CD14-positive monocyte (primary cell): Measurements from ENCODE around the gene ZMAT3. TPM values are rescaled to one million over a fixed set of nuclear protein-coding genes. Genes with fewer than 3 reads are reported as not detected.

Source experiments
- DNase-seq, 3 donors: peaks; one replicate each; pipeline ENCODE4 v3.0.0-alpha.2; 2011 to 2022
- H2AFZ ChIP-seq: 2 replicates; pipeline ENCODE4 v1.6.0; 2012; ENCODE audit warnings: mild to moderate bottlenecking, low read depth, low read length, inconsistent platforms; ENCODE audit not compliant: insufficient read depth, poor library complexity, severe bottlenecking
- H3K27ac ChIP-seq, 2 donors: 1 replicate in 1 of 2; 2 replicates in 1 of 2; pipeline ENCODE4 v1.5.1; 2012 to 2013; ENCODE audit warnings: low read length in 2 of 2, control low read depth in 1 of 2, inconsistent platforms in 1 of 2, low read depth in 1 of 2, mild to moderate bottlenecking in 1 of 2
- H3K27me3 ChIP-seq, 2 donors: one replicate each; pipeline versions ENCODE4 v1.6.0 to v1.6.1; 2011 to 2013; ENCODE audit warnings: low read length in 2 of 2; ENCODE audit not compliant: control insufficient read depth in 2 of 2, insufficient read depth in 2 of 2
- H3K36me3 ChIP-seq, 2 donors: replicated peaks in 1 of 2; 1 replicate in 1 of 2; 2 replicates in 1 of 2; pipeline versions ENCODE4 v1.5.1 to v1.6.1; 2012 to 2013; ENCODE audit warnings: low read length in 2 of 2, control low read depth in 1 of 2, inconsistent platforms in 1 of 2, mild to moderate bottlenecking in 1 of 2; ENCODE audit not compliant: insufficient read depth in 2 of 2, control insufficient read depth in 1 of 2
- H3K4me1 ChIP-seq, 2 donors: 1 replicate in 1 of 2; 2 replicates in 1 of 2; pipeline versions ENCODE4 v1.5.1 to v1.6.1; 2012 to 2013; ENCODE audit warnings: low read length in 2 of 2, control low read depth in 1 of 2, inconsistent platforms in 1 of 2, mild to moderate bottlenecking in 1 of 2, moderate library complexity in 1 of 2; ENCODE audit not compliant: insufficient read depth in 2 of 2, control insufficient read depth in 1 of 2
- H3K4me2 ChIP-seq: replicated peaks from 2 replicates; pipeline ENCODE3; 2012; ENCODE audit warnings: low read length, moderate library complexity, mild to moderate bottlenecking; ENCODE audit not compliant: poor library complexity, severe bottlenecking; ENCODE audit errors: extremely low read depth
- H3K4me3 ChIP-seq, 3 experiments: fragments of 200-600 bp in 1 of 3; sonication (generic) in 1 of 3; replicated peaks in 1 of 3; 1 replicate in 2 of 3; 2 replicates in 1 of 3; pipeline ENCODE4 v1.5.1; 2011 to 2013; ENCODE audit warnings: low read length in 3 of 3, mild to moderate bottlenecking in 3 of 3, control low read depth in 2 of 3, low read depth in 2 of 3, inconsistent platforms in 1 of 3, moderate library complexity in 1 of 3
- H3K79me2 ChIP-seq: 2 replicates; pipeline ENCODE4 v1.6.0; 2012; ENCODE audit warnings: mild to moderate bottlenecking, control low read depth, inconsistent platforms, low read length, moderate library complexity; ENCODE audit not compliant: insufficient read depth
- H3K9ac ChIP-seq: 2 replicates; pipeline ENCODE4 v1.6.0; 2017; ENCODE audit warnings: low read length, mild to moderate bottlenecking; ENCODE audit not compliant: insufficient read depth, poor library complexity, severe bottlenecking
- H3K9me3 ChIP-seq, 2 donors: replicated peaks in 1 of 2; 1 replicate in 1 of 2; 2 replicates in 1 of 2; pipeline versions ENCODE4 v1.5.1 to v1.6.1; 2012 to 2013; ENCODE audit warnings: low read length in 2 of 2, control low read depth in 1 of 2; ENCODE audit not compliant: control insufficient read depth in 1 of 2, insufficient read depth in 1 of 2
- H4K20me1 ChIP-seq: 2 replicates; pipeline ENCODE4 v1.6.0; 2012; ENCODE audit warnings: mild to moderate bottlenecking, low read length, control low read depth, moderate library complexity; ENCODE audit not compliant: insufficient read depth
- H3K27ac Mint-ChIP-seq, 7 donors: one replicate each; pipeline ENCODE4 v1.8.0; 2020; ENCODE audit warnings: mild to moderate bottlenecking in 7 of 7, mixed read lengths in 7 of 7, moderate library complexity in 6 of 7, inconsistent platforms in 2 of 7
- H3K27me3 Mint-ChIP-seq, 3 donors: one replicate each; pipeline ENCODE4 v1.8.0; 2021 to 2022; ENCODE audit warnings: low read depth in 3 of 3, mild to moderate bottlenecking in 3 of 3, mixed read lengths in 3 of 3, moderate library complexity in 3 of 3, inconsistent platforms in 1 of 3
- H3K36me3 Mint-ChIP-seq, 2 donors: one replicate each; pipeline ENCODE4 v1.8.0; 2020; ENCODE audit warnings: mixed read lengths in 2 of 2, inconsistent platforms in 1 of 2, mild to moderate bottlenecking in 1 of 2
- H3K4me1 Mint-ChIP-seq: one replicate; pipeline ENCODE4 v1.8.0; 2020; ENCODE audit warnings: mild to moderate bottlenecking, mixed read lengths
- H3K4me3 Mint-ChIP-seq, 2 donors: one replicate each; pipeline ENCODE4 v1.8.0; 2020; ENCODE audit warnings: mild to moderate bottlenecking in 2 of 2, mixed read lengths in 2 of 2, moderate library complexity in 1 of 2
- H3K9me3 Mint-ChIP-seq, 7 donors: one replicate each; pipeline ENCODE4 v1.8.0; 2020 to 2022; ENCODE audit warnings: mixed read lengths in 7 of 7, mild to moderate bottlenecking in 6 of 7, moderate library complexity in 6 of 7, inconsistent platforms in 2 of 7
- WGBS: methylation state at CpG from one replicate; pipeline ENCODE4 v1.1.5; 2013; ENCODE audit warnings: missing lambda C conversion rate; ENCODE audit not compliant: insufficient coverage; 5-methylcytosine and 5-hydroxymethylcytosine counted together
- intact Hi-C, 2 donors: fragments of 100-400 bp; cut with micrococcal nuclease; formaldehyde crosslinking; loops; one replicate each; pipeline versions ENCODE4 v1.15.0 to v1.15.1; 2023
- polyA plus RNA-seq, 3 donors: library from polyadenylated mRNA; depleted of rRNA in 1 of 3; unstranded in 2 of 3; stranded (reverse) in 1 of 3; fragments of 300-500 nt in 2 of 3; fragments of >200 nt in 1 of 3; fragmentation: Illumina TruSeq in 2 of 3; gene quantifications; 1 replicate in 2 of 3; 2 replicates in 1 of 3; pipeline ENCODE4 v1.2.3, GENCODE V29; 2012 to 2021
- TF ChIP-seq, protein P1 (sequence below): fragments of 200-600 bp; IDR thresholded peaks from one replicate; pipeline ENCODE4 v1.8.0; 2022; ENCODE audit warnings: antibody characterized with exemption, mild to moderate bottlenecking

ZMAT3 gene
- polyA plus RNA-seq, 3 donors, result 3.9 to 9.9 (median 7.9) TPM

DNA sequence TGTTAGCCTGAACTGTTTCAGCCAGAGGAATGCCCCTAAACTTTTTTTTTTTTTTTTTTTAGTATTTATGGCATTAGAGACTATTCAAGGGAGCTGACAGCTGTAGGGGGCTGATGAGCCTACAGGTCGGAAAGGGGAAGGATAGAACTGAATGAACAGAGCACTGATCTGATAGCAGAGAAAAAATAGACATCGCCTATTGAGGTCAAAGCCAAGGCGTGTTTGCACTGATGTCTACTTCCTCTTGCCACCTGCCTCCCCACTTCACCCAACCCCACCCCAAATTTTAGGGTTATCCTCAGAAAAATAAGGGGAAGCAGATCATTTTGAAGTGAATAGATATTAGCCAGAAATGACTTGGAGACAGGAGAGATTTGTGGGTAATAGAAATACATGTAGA, 3.0 kb upstream of the ZMAT3 start:
- H3K4me3 ChIP-seq, result no peak overlapping the region
- TF ChIP-seq, protein P1, sequence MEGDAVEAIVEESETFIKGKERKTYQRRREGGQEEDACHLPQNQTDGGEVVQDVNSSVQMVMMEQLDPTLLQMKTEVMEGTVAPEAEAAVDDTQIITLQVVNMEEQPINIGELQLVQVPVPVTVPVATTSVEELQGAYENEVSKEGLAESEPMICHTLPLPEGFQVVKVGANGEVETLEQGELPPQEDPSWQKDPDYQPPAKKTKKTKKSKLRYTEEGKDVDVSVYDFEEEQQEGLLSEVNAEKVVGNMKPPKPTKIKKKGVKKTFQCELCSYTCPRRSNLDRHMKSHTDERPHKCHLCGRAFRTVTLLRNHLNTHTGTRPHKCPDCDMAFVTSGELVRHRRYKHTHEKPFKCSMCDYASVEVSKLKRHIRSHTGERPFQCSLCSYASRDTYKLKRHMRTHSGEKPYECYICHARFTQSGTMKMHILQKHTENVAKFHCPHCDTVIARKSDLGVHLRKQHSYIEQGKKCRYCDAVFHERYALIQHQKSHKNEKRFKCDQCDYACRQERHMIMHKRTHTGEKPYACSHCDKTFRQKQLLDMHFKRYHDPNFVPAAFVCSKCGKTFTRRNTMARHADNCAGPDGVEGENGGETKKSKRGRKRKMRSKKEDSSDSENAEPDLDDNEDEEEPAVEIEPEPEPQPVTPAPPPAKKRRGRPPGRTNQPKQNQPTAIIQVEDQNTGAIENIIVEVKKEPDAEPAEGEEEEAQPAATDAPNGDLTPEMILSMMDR, result no peak
- H2AFZ ChIP-seq, result no peak overlapping the region
- H3K4me1 Mint-ChIP-seq, result peaks cover 18% of the 10 kb centered on the region
- H3K9me3 Mint-ChIP-seq, result no peaks in the 10 kb centered on the region
- H3K4me1 ChIP-seq, result peaks cover 10 to 16% of the 10 kb centered on the region in 2 donors
- H3K27me3 ChIP-seq, result no peaks in the 10 kb centered on the region
- WGBS, result no CpG with 5 or more reads among the region's 3 CpGs
- H4K20me1 ChIP-seq, result no peaks in the 10 kb centered on the region
- intact Hi-C loops, result loop anchor here (5.0 to 10.0 kb wide), 2 partner anchors 238 to 250 kb away; partner anchors contain the start of gene ZNF639 (in 1 of the 2)
- no peak overlapping the region for H3K27ac ChIP-seq
- H3K36me3 ChIP-seq, result no peaks in the 10 kb centered on the region
- peaks cover 11% of the 10 kb centered on the region for H3K79me2 ChIP-seq
- DNase-seq, result peak in 1 of 3 donors; percentile 2
- H3K36me3 Mint-ChIP-seq, result no peaks in the 10 kb centered on the region
- no peaks in the 10 kb centered on the region for H3K9me3 ChIP-seq
- no peak overlapping the region for H3K4me2 ChIP-seq
- no peak overlapping the region for H3K27ac Mint-ChIP-seq
- no peak overlapping the region for H3K4me3 Mint-ChIP-seq
- no peak overlapping the region for H3K9ac ChIP-seq
- H3K27me3 Mint-ChIP-seq, result peaks cover 0 to 3% (median 0%) of the 10 kb centered on the region in 3 donors

DNA sequence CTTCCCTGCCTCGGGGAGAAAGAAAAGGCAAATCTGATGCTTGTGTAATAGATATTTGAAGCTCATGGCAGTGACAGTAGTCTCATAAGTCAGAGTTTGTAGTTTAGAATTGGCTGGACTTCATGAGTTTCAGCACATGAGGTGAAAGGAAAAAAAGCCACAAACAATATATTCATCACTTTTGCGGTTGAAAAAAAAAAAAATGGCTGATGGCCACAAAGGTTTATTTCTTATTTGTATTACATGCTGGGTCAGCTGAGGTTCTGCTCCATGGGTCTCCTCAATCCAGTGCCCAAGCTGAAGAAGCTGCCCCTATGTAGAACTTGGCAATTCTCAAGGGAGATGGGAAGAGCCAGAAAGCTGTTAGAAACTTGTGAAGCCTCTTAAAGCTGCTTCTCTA, 2.2 kb upstream of the ZMAT3 start:
- no peaks in the 10 kb centered on the region for H3K27me3 Mint-ChIP-seq
- Histone ChIP-seq H3K4me1 (peaks cover 10 to 16% of the 10 kb centered on the region in 2 donors), H3K9ac (no peak overlapping the region), H2AFZ (peak overlapping the region; percentile 48), H3K36me3 (no peaks in the 10 kb centered on the region), H3K4me2 (no peak overlapping the region), H3K9me3 (no peaks in the 10 kb centered on the region), H3K27ac (no peak overlapping the region), H3K4me3 (no peak overlapping the region), H3K27me3 (no peaks in the 10 kb centered on the region), H3K79me2 (peaks cover 11% of the 10 kb centered on the region), H4K20me1 (no peaks in the 10 kb centered on the region)
- WGBS, result no CpG with 5 or more reads among the region's 2 CpGs
- no peak for DNase-seq
- intact Hi-C loops, result loop anchor here (5.0 to 10.0 kb wide), 2 partner anchors 238 to 251 kb away; partner anchors contain the start of gene ZNF639 (in 1 of the 2)
- H3K27ac Mint-ChIP-seq, result no peak overlapping the region
- peaks cover 23% of the 10 kb centered on the region for H3K4me1 Mint-ChIP-seq
- H3K4me3 Mint-ChIP-seq, result no peak overlapping the region
- TF ChIP-seq, protein P1, result no peak
- H3K36me3 Mint-ChIP-seq, result no peaks in the 10 kb centered on the region
- H3K9me3 Mint-ChIP-seq, result no peaks in the 10 kb centered on the region
